ENCODE results near the gene SNAP29.

DNA sequence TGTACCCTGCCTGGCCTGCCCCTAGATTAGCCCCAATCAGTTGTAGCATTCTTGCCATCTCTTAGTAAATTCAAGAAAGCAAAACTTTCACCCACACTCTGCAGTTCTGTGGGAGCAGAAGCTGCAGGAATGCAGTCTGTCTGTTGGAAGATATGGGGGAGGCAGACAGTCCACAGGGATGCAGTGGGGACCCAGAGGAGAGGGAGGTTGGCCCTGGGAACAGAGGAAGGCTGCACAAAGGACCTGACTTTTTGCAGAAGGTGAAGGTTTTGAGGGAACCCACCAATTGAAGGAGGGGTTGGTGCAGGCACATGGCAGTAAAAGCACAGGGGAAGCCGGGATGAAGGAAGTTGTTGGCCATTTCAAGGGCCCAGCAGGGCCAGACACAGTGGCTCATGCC, 16.5 kb downstream of the SNAP29 start:
- TF ChIP-seq, protein P1, sequence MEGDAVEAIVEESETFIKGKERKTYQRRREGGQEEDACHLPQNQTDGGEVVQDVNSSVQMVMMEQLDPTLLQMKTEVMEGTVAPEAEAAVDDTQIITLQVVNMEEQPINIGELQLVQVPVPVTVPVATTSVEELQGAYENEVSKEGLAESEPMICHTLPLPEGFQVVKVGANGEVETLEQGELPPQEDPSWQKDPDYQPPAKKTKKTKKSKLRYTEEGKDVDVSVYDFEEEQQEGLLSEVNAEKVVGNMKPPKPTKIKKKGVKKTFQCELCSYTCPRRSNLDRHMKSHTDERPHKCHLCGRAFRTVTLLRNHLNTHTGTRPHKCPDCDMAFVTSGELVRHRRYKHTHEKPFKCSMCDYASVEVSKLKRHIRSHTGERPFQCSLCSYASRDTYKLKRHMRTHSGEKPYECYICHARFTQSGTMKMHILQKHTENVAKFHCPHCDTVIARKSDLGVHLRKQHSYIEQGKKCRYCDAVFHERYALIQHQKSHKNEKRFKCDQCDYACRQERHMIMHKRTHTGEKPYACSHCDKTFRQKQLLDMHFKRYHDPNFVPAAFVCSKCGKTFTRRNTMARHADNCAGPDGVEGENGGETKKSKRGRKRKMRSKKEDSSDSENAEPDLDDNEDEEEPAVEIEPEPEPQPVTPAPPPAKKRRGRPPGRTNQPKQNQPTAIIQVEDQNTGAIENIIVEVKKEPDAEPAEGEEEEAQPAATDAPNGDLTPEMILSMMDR (IDR thresholded peaks at IDR 0.05) = no peak
- TF ChIP-seq POLR2AphosphoS5 (IDR thresholded peaks at IDR 0.05; ENCODE audit: low read depth, low read length) (no peak), SIN3A (IDR thresholded peaks at IDR 0.05; ENCODE audit: borderline replicate concordance, insufficient read depth, low read depth, low read length) (no peak)

Data from Panc1 (cell line).